GM12878 (cell line): Measurements from ENCODE around the gene LPA. TPM values are rescaled to one million over a fixed set of nuclear protein-coding genes. Genes with fewer than 3 reads are reported as not detected.

Experiments used
- ATAC-seq: fragments of 200-7000 bp; cut with Tn5 transposase; 3 replicates; pipeline ENCODE4 v1.9.1; 2020; ENCODE audit warnings: mild to moderate bottlenecking, moderate library complexity
- BruUV-seq: library from RNA; stranded (reverse); fragments of 400-500 nt; replicated peaks from 2 replicates; lab custom pipeline; 2021; lab: Mats Ljungman, UMichigan
- CTCF ChIA-PET: fragments of 300-600 bp; sonication (Branson Sonifier 250); formaldehyde crosslinking; extraction: SDS; loops from one replicate; lab custom pipeline; 2021; ENCODE audit warnings: inconsistent platforms; lab: Yijun Ruan, JAX
- POLR2A ChIA-PET: fragments of 350-600 bp; formaldehyde crosslinking; extraction: SDS; loops from one replicate; lab custom pipeline; 2021; ENCODE audit warnings: inconsistent platforms; lab: Charles Lee
- RAD21 ChIA-PET: fragments of 300-600 bp; sonication (Branson Sonifier 250); formaldehyde crosslinking; loops from one replicate; lab custom pipeline; 2023; ENCODE audit warnings: antibody characterized with exemption; ENCODE audit not compliant: unreplicated experiment; lab: Charles Lee
- SMC1A ChIA-PET: fragments of 300-600 bp; sonication (Branson Sonifier 250); formaldehyde crosslinking; loops from one replicate; lab custom pipeline; 2023; ENCODE audit not compliant: unreplicated experiment, uncharacterized antibody; lab: Charles Lee
- DNase-seq: peaks from one replicate; pipeline ENCODE4 v3.0.0-alpha.2; 2011; ENCODE audit warnings: low read depth, low spot score
- FAIRE-seq: peaks from 3 replicates; lab custom pipeline; 2011; peaks lifted over from hg19 to GRCh38; lab: Jason Lieb, UNC
- H2AFZ ChIP-seq: 2 replicates; pipeline ENCODE4 v1.6.0; 2011; ENCODE audit warnings: low read depth, low read length, control low read depth; ENCODE audit not compliant: control insufficient read depth
- H3K27ac ChIP-seq: 2 replicates; pipeline ENCODE4 v1.5.1; 2011; ENCODE audit warnings: control low read depth; ENCODE audit not compliant: control insufficient read depth, insufficient read depth
- H3K27me3 ChIP-seq, 2 experiments: replicated peaks in 1 of 2; 2 replicates each; pipeline versions ENCODE4 v1.6.0 to v1.6.1; 2011; ENCODE audit warnings: low read length in 1 of 2; ENCODE audit not compliant: control insufficient read depth in 2 of 2, insufficient read depth in 2 of 2
- H3K36me3 ChIP-seq, 2 experiments: 2 replicates each; pipeline ENCODE4 v1.5.1; 2011; ENCODE audit warnings: low read length in 1 of 2; ENCODE audit not compliant: control insufficient read depth in 2 of 2, insufficient read depth in 2 of 2
- H3K4me1 ChIP-seq: 2 replicates; pipeline ENCODE4 v1.6.1; 2011; ENCODE audit warnings: mild to moderate bottlenecking, low read length, moderate library complexity, mixed read lengths; ENCODE audit not compliant: control insufficient read depth, insufficient read depth
- H3K4me2 ChIP-seq: 2 replicates; pipeline ENCODE4 v1.6.0; 2011; ENCODE audit warnings: control low read depth; ENCODE audit not compliant: control insufficient read depth, insufficient read depth
- H3K4me3 ChIP-seq: fragments of 200-600 bp; sonication (generic); 2 replicates; pipeline ENCODE4 v1.5.1; 2016
- H3K79me2 ChIP-seq: 2 replicates; pipeline ENCODE4 v1.6.0; 2011; ENCODE audit warnings: low read length; ENCODE audit not compliant: control insufficient read depth, insufficient read depth
- H3K9ac ChIP-seq: 2 replicates; pipeline ENCODE4 v1.8.0; 2011; ENCODE audit warnings: low read length, control low read depth, mixed read lengths; ENCODE audit not compliant: control insufficient read depth, insufficient read depth
- H3K9me3 ChIP-seq: replicated peaks from 3 replicates; pipeline ENCODE4 v1.5.1; 2011; ENCODE audit warnings: mild to moderate bottlenecking, low read length; ENCODE audit not compliant: control insufficient read depth, insufficient read depth
- H4K20me1 ChIP-seq: 2 replicates; pipeline ENCODE4 v1.6.0; 2011; ENCODE audit not compliant: control insufficient read depth, insufficient read depth
- BACH1 ChIP-seq: fragments of 450-650 bp; IDR thresholded peaks from 2 replicates; pipeline ENCODE4 v1.6.1; 2017; ENCODE audit warnings: mild to moderate bottlenecking, borderline replicate concordance
- BCL3 ChIP-seq: IDR thresholded peaks from 2 replicates; pipeline ENCODE4 v1.6.1; 2011; ENCODE audit warnings: borderline replicate concordance, low read depth, mild to moderate bottlenecking, moderate library complexity, low read length; ENCODE audit not compliant: insufficient read depth, poor library complexity, severe bottlenecking
- BCLAF1 ChIP-seq: fragments of 450-650 bp; IDR thresholded peaks from 2 replicates; pipeline ENCODE4 v1.6.1; 2017; ENCODE audit warnings: antibody characterized with exemption, mild to moderate bottlenecking, moderate library complexity
- CEBPB ChIP-seq, 2 experiments: fragments of 150-350 bp in 1 of 2; IDR thresholded peaks; 2 replicates each; pipeline ENCODE4 v1.6.1; 2012 to 2014; ENCODE audit warnings: low read depth in 2 of 2, low read length in 2 of 2, borderline replicate concordance in 1 of 2, inconsistent platforms in 1 of 2
- CHD2 ChIP-seq: IDR thresholded peaks from 2 replicates; pipeline ENCODE4 v1.6.1; 2011; ENCODE audit warnings: low read depth, low read length, improper control_type of control experiment, borderline replicate concordance
- CREB1 ChIP-seq: IDR thresholded peaks from 2 replicates; pipeline ENCODE4 v1.6.1; 2012; ENCODE audit warnings: low read depth, mild to moderate bottlenecking, inconsistent platforms
- HDGF ChIP-seq: fragments of 450-650 bp; IDR thresholded peaks from 2 replicates; pipeline ENCODE4 v1.6.1; 2016; ENCODE audit warnings: antibody characterized with exemption
- NR2F1 ChIP-seq: fragments of 450-650 bp; conservative IDR thresholded peaks from 2 replicates; pipeline ENCODE4 v1.6.1; 2017; ENCODE audit warnings: mild to moderate bottlenecking
- WRNIP1 ChIP-seq: IDR thresholded peaks from 2 replicates; pipeline ENCODE4 v1.6.1; 2011; ENCODE audit warnings: low read depth, low read length, improper control_type of control experiment, borderline replicate concordance
- ZBTB33 ChIP-seq: fragments of 450-650 bp; IDR thresholded peaks from 2 replicates; pipeline ENCODE4 v1.6.1; 2017; ENCODE audit warnings: mild to moderate bottlenecking
- ZNF687 ChIP-seq: fragments of 450-650 bp; IDR thresholded peaks from 2 replicates; pipeline ENCODE4 v1.6.1; 2017; ENCODE audit warnings: mild to moderate bottlenecking, moderate library complexity
- ZZZ3 ChIP-seq: IDR thresholded peaks from 2 replicates; pipeline ENCODE4 v1.6.1; 2011; ENCODE audit warnings: low read depth; ENCODE audit not compliant: control insufficient read depth, insufficient read length
- WGBS: methylation state at CpG from one replicate; pipeline ENCODE4 v1.1.6; 2016; ENCODE audit warnings: low lambda C conversion rate; ENCODE audit not compliant: insufficient replicate concordance, insufficient coverage; ENCODE audit errors: missing lambda C conversion rate; 5-methylcytosine and 5-hydroxymethylcytosine counted together
- in situ Hi-C: fragments of 300-500 bp; cut with MboI; formaldehyde crosslinking; loops from 9 replicates; pipeline ENCODE4 v1.14.3; 2018; ENCODE audit warnings: mixed read lengths
- intact Hi-C: fragments of 100-400 bp; cut with micrococcal nuclease; formaldehyde crosslinking; loops from one replicate; pipeline ENCODE4 v1.14.2; 2022; ENCODE audit not compliant: unreplicated experiment
- polyA plus RNA-seq, 11 experiments: library from polyadenylated mRNA; depleted of rRNA in 4 of 11; unstranded in 6 of 11; stranded (reverse) in 5 of 11; fragments of >200 nt; fragmentation: Nextera tagmentation in 4 of 11; fragmentation: Illumina TruSeq in 1 of 11; extraction: Ambion mirVana in 4 of 11; extraction: Trizol in 1 of 11; gene quantifications; 1 replicate in 1 of 11; 2 replicates in 10 of 11; pipeline versions ENCODE4 v1.2.1 to v1.2.3, GENCODE V29; 2011 to 2016; ENCODE audit warnings: inconsistent platforms in 2 of 11, missing spikeins in 2 of 11, low read depth in 1 of 11
- total RNA-seq, 4 experiments: library from RNA; depleted of rRNA in 3 of 4; stranded (reverse); fragments of >200 nt in 3 of 4; fragmentation: Illumina TruSeq in 1 of 4; extraction: Trizol in 1 of 4; gene quantifications; 2 replicates each; pipeline versions ENCODE4 v1.2.1 to v1.2.3, GENCODE V29; 2013 to 2021

The LPA gene
- total and polyA plus RNA-seq, 10 of the 15 experiments (the other 5 are each of a cell fraction or from before 2014, with no cell fraction given) = 0.03 to 2.8 (median 0.57) TPM

- TF ChIP-seq BCL3 = no peak
- no peak for TF ChIP-seq ZBTB33
- TF ChIP-seq BACH1 = no peak
Measured at GRCh38 chr6:160510976-160511617, 153.0 kb downstream of the LPA start (continued).

- ChIA-PET POLR2A (no interaction called here), SMC1A (interaction anchor here (0.5 kb wide), 1 partner anchor 78 kb away, joined by 3 read pairs; no protein-coding TSS in a partner anchor), RAD21 (no interaction called here), CTCF (interaction anchor here (2.5 kb wide), 1 partner anchor 9 kb away, joined by 13 read pairs; no protein-coding TSS in a partner anchor)
- Histone ChIP-seq H2AFZ (no peak overlapping the region), H3K9me3 (no peaks in the 10 kb centered on the region), H3K4me3 (no peak overlapping the region), H3K4me2 (no peak overlapping the region), H4K20me1 (no peaks in the 10 kb centered on the region), H3K9ac (no peak overlapping the region), H3K27ac (no peak overlapping the region), H3K27me3 (no peaks in the 10 kb centered on the region; a peak in 1 of 4 replicates), H3K79me2 (no peaks in the 10 kb centered on the region), H3K4me1 (no peaks in the 10 kb centered on the region), H3K36me3 (no peaks in the 10 kb centered on the region)
- DNase-seq (no peak), ATAC-seq (no peak), FAIRE-seq (no peak)
- in situ Hi-C loops = no loop called here
- no TSS peak for BruUV-seq
- WGBS = 21% methylated on average over 2 of the region's 2 CpGs
- intact Hi-C loops = no loop called here
- TF ChIP-seq CREB1 = no peak
- TF ChIP-seq ZZZ3 = no peak
- TF ChIP-seq CHD2 = no peak
- TF ChIP-seq WRNIP1 = no peak
- no peak for TF ChIP-seq CEBPB (IDR thresholded peaks at IDR 0.05; ENCODE audit: borderline replicate concordance in 1 of 2, low read depth in 2 of 2, low read length in 2 of 2)
- TF ChIP-seq BCLAF1 = no peak
- TF ChIP-seq HDGF = no peak
- no peak for TF ChIP-seq ZNF687
- TF ChIP-seq NR2F1 = no peak
Measured at GRCh38 chr6:160510199-160510598, 153.9 kb downstream of the LPA start.
